ENCODE measurements around the gene KCNQ1.

Gene KCNQ1

GRCh38 chr11:2558397-2558796 is 113.6 kb downstream of the KCNQ1 start:
- Histone ChIP-seq H2AK5ac (ENCODE audit: low read length, severe bottlenecking) (no peak overlapping the region), H3K27ac (ENCODE audit: low read length, poor library complexity, severe bottlenecking) (no peak overlapping the region), H3K79me1 (replicated peaks; ENCODE audit: low read length, poor library complexity, severe bottlenecking) (no peaks in the 10 kb centered on the region), H3K23ac (ENCODE audit: low read length in 2 of 2) (no peak overlapping the region), H2BK120ac (ENCODE audit: low read depth, low read length) (no peak overlapping the region), H3K4me1 (ENCODE audit: control insufficient read depth, insufficient read depth, low read depth, low read length) (peaks cover 2% of the 10 kb centered on the region), H3K27me3 (ENCODE audit: control insufficient read depth in 1 of 2, insufficient read depth in 1 of 2, low read length in 2 of 2) (peaks cover 0 to 32% of the 10 kb centered on the region in 2 experiments), H3K4me2 (ENCODE audit: low read length, poor library complexity, severe bottlenecking) (no peak overlapping the region), H3K14ac (ENCODE audit: low read length in 2 of 2) (no peak overlapping the region), H3K4ac (ENCODE audit: low read depth in 1 of 2, low read length in 2 of 2) (no peak overlapping the region), H3K9me3 (ENCODE audit: control insufficient read depth, low read length) (no peaks in the 10 kb centered on the region), H2AFZ (ENCODE audit: low read depth, low read length) (no peak overlapping the region), H2BK15ac (ENCODE audit: low read depth, poor library complexity, severe bottlenecking) (no peak overlapping the region), H2BK5ac (ENCODE audit: low read depth, low read length, poor library complexity, severe bottlenecking) (no peak overlapping the region), H4K91ac (ENCODE audit: low read length) (no peak overlapping the region), H3K36me3 (ENCODE audit: control insufficient read depth in 1 of 2, insufficient read depth in 2 of 2, low read depth in 1 of 2, low read length in 2 of 2) (no peaks in the 10 kb centered on the region), H3K9ac (ENCODE audit: low read length) (no peak overlapping the region), H4K8ac (ENCODE audit: low read length) (no peak overlapping the region), H2BK12ac (ENCODE audit: low read length in 2 of 2) (no peak overlapping the region), H3K18ac (ENCODE audit: low read depth in 1 of 2, low read length in 2 of 2) (no peak overlapping the region), H3K4me3 (ENCODE audit: insufficient read depth in 1 of 2, low read depth in 1 of 2, low read length in 2 of 2) (no peak overlapping the region)
- 94% methylated on average over 17 of the region's 17 CpGs for WGBS
- DNase-seq, result no peak

- no peak for DNase-seq
- peaks cover 0 to 37% of the 10 kb centered on the region in 2 experiments for H3K27me3 ChIP-seq (ENCODE audit: control insufficient read depth in 1 of 2, insufficient read depth in 1 of 2, low read length in 2 of 2)
- H2BK5ac ChIP-seq (ENCODE audit: low read depth, low read length, poor library complexity, severe bottlenecking), result no peak overlapping the region
- H2AK5ac ChIP-seq (ENCODE audit: low read length, severe bottlenecking), result no peak overlapping the region
- H2BK120ac ChIP-seq (ENCODE audit: low read depth, low read length), result no peak overlapping the region
- no peak overlapping the region for H4K91ac ChIP-seq (ENCODE audit: low read length)
- H2AFZ ChIP-seq (ENCODE audit: low read depth, low read length), result no peak overlapping the region
- H3K18ac ChIP-seq (ENCODE audit: low read depth in 1 of 2, low read length in 2 of 2), result no peak overlapping the region
- H3K4ac ChIP-seq (ENCODE audit: low read depth in 1 of 2, low read length in 2 of 2), result no peak overlapping the region
- H3K9me3 ChIP-seq (ENCODE audit: control insufficient read depth, low read length), result no peaks in the 10 kb centered on the region
- H4K8ac ChIP-seq (ENCODE audit: low read length), result no peak overlapping the region
- H3K36me3 ChIP-seq (ENCODE audit: control insufficient read depth in 1 of 2, insufficient read depth in 2 of 2, low read depth in 1 of 2, low read length in 2 of 2), result no peaks in the 10 kb centered on the region
- H2BK15ac ChIP-seq (ENCODE audit: low read depth, poor library complexity, severe bottlenecking), result no peak overlapping the region
- no peak overlapping the region for H3K9ac ChIP-seq (ENCODE audit: low read length)
- no peaks in the 10 kb centered on the region for H3K79me1 ChIP-seq (replicated peaks; ENCODE audit: low read length, poor library complexity, severe bottlenecking)
- H3K4me1 ChIP-seq (ENCODE audit: control insufficient read depth, insufficient read depth, low read depth, low read length), result peaks cover 2% of the 10 kb centered on the region
- no peak overlapping the region for H3K23ac ChIP-seq (ENCODE audit: low read length in 2 of 2)
- H3K4me3 ChIP-seq (ENCODE audit: insufficient read depth in 1 of 2, low read depth in 1 of 2, low read length in 2 of 2), result no peak overlapping the region
- H2BK12ac ChIP-seq (ENCODE audit: low read length in 2 of 2), result no peak overlapping the region
- WGBS, result 92% methylated on average over 13 of the region's 13 CpGs
- H3K4me2 ChIP-seq (ENCODE audit: low read length, poor library complexity, severe bottlenecking), result no peak overlapping the region
- H3K14ac ChIP-seq (ENCODE audit: low read length in 2 of 2), result no peak overlapping the region
- H3K27ac ChIP-seq (ENCODE audit: low read length, poor library complexity, severe bottlenecking), result no peak overlapping the region
Measured at GRCh38 chr11:2558861-2559526, 114.2 kb downstream of the KCNQ1 start.

- H3K9me3 ChIP-seq (ENCODE audit: control insufficient read depth, low read length), result no peaks in the 10 kb centered on the region
- peak overlapping the region in 1 of 2 experiments; percentile 49 for H3K14ac ChIP-seq (ENCODE audit: low read length in 2 of 2)
- no peak overlapping the region for H3K4me2 ChIP-seq (ENCODE audit: low read length, poor library complexity, severe bottlenecking)
- H3K4me3 ChIP-seq (ENCODE audit: insufficient read depth in 1 of 2, low read depth in 1 of 2, low read length in 2 of 2), result no peak overlapping the region
- no peaks in the 10 kb centered on the region for H3K79me1 ChIP-seq (replicated peaks; ENCODE audit: low read length, poor library complexity, severe bottlenecking)
- H3K18ac ChIP-seq (ENCODE audit: low read depth in 1 of 2, low read length in 2 of 2), result no peak overlapping the region
- no peak overlapping the region for H3K4ac ChIP-seq (ENCODE audit: low read depth in 1 of 2, low read length in 2 of 2)
- H2BK12ac ChIP-seq (ENCODE audit: low read length in 2 of 2), result no peak overlapping the region
- DNase-seq, result no peak
- H2BK15ac ChIP-seq (ENCODE audit: low read depth, poor library complexity, severe bottlenecking), result no peak overlapping the region
- no peak overlapping the region for H2BK120ac ChIP-seq (ENCODE audit: low read depth, low read length)
- H2AK5ac ChIP-seq (ENCODE audit: low read length, severe bottlenecking), result no peak overlapping the region
- no peak overlapping the region for H2AFZ ChIP-seq (ENCODE audit: low read depth, low read length)
- H3K27me3 ChIP-seq (ENCODE audit: control insufficient read depth in 1 of 2, insufficient read depth in 1 of 2, low read length in 2 of 2), result peaks cover 0 to 34% of the 10 kb centered on the region in 2 experiments
- H4K8ac ChIP-seq (ENCODE audit: low read length), result no peak overlapping the region
- H4K91ac ChIP-seq (ENCODE audit: low read length), result no peak overlapping the region
- H3K9ac ChIP-seq (ENCODE audit: low read length), result no peak overlapping the region
- H3K23ac ChIP-seq (ENCODE audit: low read length in 2 of 2), result peak overlapping the region in 1 of 2 experiments; percentile 36
- WGBS, result 92% methylated on average over 20 of the region's 28 CpGs
- H3K36me3 ChIP-seq (ENCODE audit: control insufficient read depth in 1 of 2, insufficient read depth in 2 of 2, low read depth in 1 of 2, low read length in 2 of 2), result no peaks in the 10 kb centered on the region
- H2BK5ac ChIP-seq (ENCODE audit: low read depth, low read length, poor library complexity, severe bottlenecking), result no peak overlapping the region
- H3K4me1 ChIP-seq (ENCODE audit: control insufficient read depth, insufficient read depth, low read depth, low read length), result no peaks in the 10 kb centered on the region
- H3K27ac ChIP-seq (ENCODE audit: low read length, poor library complexity, severe bottlenecking), result no peak overlapping the region
Measured at GRCh38 chr11:2559527-2560311, 114.9 kb downstream of the KCNQ1 start.

GRCh38 chr11:2561696-2562581 is 117.1 kb downstream of the KCNQ1 start:
- Histone ChIP-seq H3K14ac (ENCODE audit: low read length in 2 of 2) (no peak overlapping the region), H3K9me3 (ENCODE audit: control insufficient read depth, low read length) (no peaks in the 10 kb centered on the region), H3K18ac (ENCODE audit: low read depth in 1 of 2, low read length in 2 of 2) (no peak overlapping the region), H3K4me3 (ENCODE audit: insufficient read depth in 1 of 2, low read depth in 1 of 2, low read length in 2 of 2) (no peak overlapping the region), H4K91ac (ENCODE audit: low read length) (no peak overlapping the region), H3K36me3 (ENCODE audit: control insufficient read depth in 1 of 2, insufficient read depth in 2 of 2, low read depth in 1 of 2, low read length in 2 of 2) (no peaks in the 10 kb centered on the region), H3K4ac (ENCODE audit: low read depth in 1 of 2, low read length in 2 of 2) (no peak overlapping the region), H2BK5ac (ENCODE audit: low read depth, low read length, poor library complexity, severe bottlenecking) (no peak overlapping the region), H3K23ac (ENCODE audit: low read length in 2 of 2) (no peak overlapping the region), H3K9ac (ENCODE audit: low read length) (no peak overlapping the region), H3K27ac (ENCODE audit: low read length, poor library complexity, severe bottlenecking) (no peak overlapping the region), H2BK120ac (ENCODE audit: low read depth, low read length) (no peak overlapping the region), H3K27me3 (ENCODE audit: control insufficient read depth in 1 of 2, insufficient read depth in 1 of 2, low read length in 2 of 2) (peaks cover 0 to 36% of the 10 kb centered on the region in 2 experiments), H2BK12ac (ENCODE audit: low read length in 2 of 2) (no peak overlapping the region), H2BK15ac (ENCODE audit: low read depth, poor library complexity, severe bottlenecking) (no peak overlapping the region), H3K4me2 (ENCODE audit: low read length, poor library complexity, severe bottlenecking) (no peak overlapping the region), H2AFZ (ENCODE audit: low read depth, low read length) (no peak overlapping the region), H3K4me1 (ENCODE audit: control insufficient read depth, insufficient read depth, low read depth, low read length) (no peaks in the 10 kb centered on the region), H4K8ac (ENCODE audit: low read length) (no peak overlapping the region), H3K79me1 (replicated peaks; ENCODE audit: low read length, poor library complexity, severe bottlenecking) (no peaks in the 10 kb centered on the region), H2AK5ac (ENCODE audit: low read length, severe bottlenecking) (no peak overlapping the region)
- no peak for DNase-seq
- WGBS, result 89% methylated on average over 25 of the region's 27 CpGs

Data from mesenchymal stem cell (in vitro differentiated cells and primary cell).